ENCODE measurements around the gene MEIS2. TPM values are rescaled to one million over a fixed set of nuclear protein-coding genes. Genes with fewer than 3 reads are reported as not detected.

Gene MEIS2
- total RNA-seq, 2 experiments from 2014 or later: 0.14 TPM; not detected in 1

GRCh38 chr15:37059086-37059485 lies 41.3 kb downstream of the MEIS2 start:
- Mint-ChIP-seq H3K9me3 (no peaks in the 10 kb centered on the region), H3K4me1 (ENCODE audit: low read depth) (no peaks in the 10 kb centered on the region), H3K27ac (no peak overlapping the region), H3K36me3 (ENCODE audit: low read depth) (no peaks in the 10 kb centered on the region), H3K4me3 (no peak overlapping the region), H3K27me3 (no peaks in the 10 kb centered on the region)
- ATAC-seq (no peak), DNase-seq (no peak)
- intact Hi-C loops (cut with micrococcal nuclease): no loop called here
- TF ChIP-seq, protein P1, sequence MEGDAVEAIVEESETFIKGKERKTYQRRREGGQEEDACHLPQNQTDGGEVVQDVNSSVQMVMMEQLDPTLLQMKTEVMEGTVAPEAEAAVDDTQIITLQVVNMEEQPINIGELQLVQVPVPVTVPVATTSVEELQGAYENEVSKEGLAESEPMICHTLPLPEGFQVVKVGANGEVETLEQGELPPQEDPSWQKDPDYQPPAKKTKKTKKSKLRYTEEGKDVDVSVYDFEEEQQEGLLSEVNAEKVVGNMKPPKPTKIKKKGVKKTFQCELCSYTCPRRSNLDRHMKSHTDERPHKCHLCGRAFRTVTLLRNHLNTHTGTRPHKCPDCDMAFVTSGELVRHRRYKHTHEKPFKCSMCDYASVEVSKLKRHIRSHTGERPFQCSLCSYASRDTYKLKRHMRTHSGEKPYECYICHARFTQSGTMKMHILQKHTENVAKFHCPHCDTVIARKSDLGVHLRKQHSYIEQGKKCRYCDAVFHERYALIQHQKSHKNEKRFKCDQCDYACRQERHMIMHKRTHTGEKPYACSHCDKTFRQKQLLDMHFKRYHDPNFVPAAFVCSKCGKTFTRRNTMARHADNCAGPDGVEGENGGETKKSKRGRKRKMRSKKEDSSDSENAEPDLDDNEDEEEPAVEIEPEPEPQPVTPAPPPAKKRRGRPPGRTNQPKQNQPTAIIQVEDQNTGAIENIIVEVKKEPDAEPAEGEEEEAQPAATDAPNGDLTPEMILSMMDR (IDR thresholded peaks at IDR 0.05): no peak
- POLR2A ChIA-PET: no interaction called here
- CTCF ChIA-PET: no interaction called here

- H3K4me3 Mint-ChIP-seq: no peak overlapping the region
- no peak for ATAC-seq
- H3K36me3 Mint-ChIP-seq (ENCODE audit: low read depth): no peaks in the 10 kb centered on the region
- POLR2A ChIA-PET: no interaction called here
- intact Hi-C loops (cut with micrococcal nuclease): no loop called here
- TF ChIP-seq, protein P1 (IDR thresholded peaks at IDR 0.05): no peak
- no peaks in the 10 kb centered on the region for H3K27me3 Mint-ChIP-seq
- H3K9me3 Mint-ChIP-seq: no peaks in the 10 kb centered on the region
- CTCF ChIA-PET: no interaction called here
- no peak overlapping the region for H3K27ac Mint-ChIP-seq
- no peak for DNase-seq
- no peaks in the 10 kb centered on the region for H3K4me1 Mint-ChIP-seq (ENCODE audit: low read depth)
These were observed 41.9 kb downstream of the MEIS2 start for GRCh38 chr15:37058316-37058985.

GRCh38 chr15:37057831-37058230 lies 42.5 kb downstream of the MEIS2 start:
- no peak for ATAC-seq
- CTCF ChIA-PET: no interaction called here
- POLR2A ChIA-PET: no interaction called here
- H3K27me3 Mint-ChIP-seq: no peaks in the 10 kb centered on the region
- no peaks in the 10 kb centered on the region for H3K9me3 Mint-ChIP-seq
- TF ChIP-seq, protein P1 (IDR thresholded peaks at IDR 0.05): no peak
- H3K4me1 Mint-ChIP-seq (ENCODE audit: low read depth): no peaks in the 10 kb centered on the region
- H3K36me3 Mint-ChIP-seq (ENCODE audit: low read depth): no peaks in the 10 kb centered on the region
- no peak overlapping the region for H3K4me3 Mint-ChIP-seq
- intact Hi-C loops (cut with micrococcal nuclease): no loop called here
- no peak overlapping the region for H3K27ac Mint-ChIP-seq
- DNase-seq: no peak

DNA sequence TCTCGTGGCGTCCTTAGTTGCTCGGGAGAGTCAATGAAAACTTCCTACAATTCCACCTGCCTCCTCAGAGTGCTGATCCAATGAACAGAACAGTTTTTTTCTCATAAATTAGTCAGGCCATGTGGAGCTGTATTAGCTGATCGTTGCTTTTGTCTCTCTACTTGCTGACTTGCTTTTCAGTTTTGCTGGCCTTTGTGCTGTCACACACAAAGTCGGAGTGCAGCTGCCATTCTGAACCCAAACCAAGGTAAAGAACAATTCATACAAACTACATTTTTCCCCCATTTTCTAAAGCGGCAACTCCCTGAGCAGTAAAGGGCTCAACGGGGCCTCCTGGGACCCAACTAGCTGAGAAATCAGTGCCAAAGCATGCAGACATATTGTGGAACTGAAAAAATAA lies 43.1 kb downstream of the MEIS2 start:
- ATAC-seq: no peak
- Mint-ChIP-seq H3K27me3 (no peaks in the 10 kb centered on the region), H3K36me3 (ENCODE audit: low read depth) (no peaks in the 10 kb centered on the region), H3K4me1 (ENCODE audit: low read depth) (no peaks in the 10 kb centered on the region), H3K4me3 (no peak overlapping the region), H3K27ac (no peak overlapping the region), H3K9me3 (no peaks in the 10 kb centered on the region)
- ChIA-PET CTCF (no interaction called here), POLR2A (no interaction called here)
- DNase-seq: no peak
- intact Hi-C loops (cut with micrococcal nuclease): no loop called here
- TF ChIP-seq, protein P1 (IDR thresholded peaks at IDR 0.05): no peak

GRCh38 chr15:37056177-37057121 lies 43.9 kb downstream of the MEIS2 start:
- DNase-seq (no peak), ATAC-seq (no peak)
- Mint-ChIP-seq H3K36me3 (ENCODE audit: low read depth) (no peaks in the 10 kb centered on the region), H3K27ac (no peak overlapping the region), H3K27me3 (no peaks in the 10 kb centered on the region), H3K9me3 (no peaks in the 10 kb centered on the region), H3K4me1 (ENCODE audit: low read depth) (no peaks in the 10 kb centered on the region), H3K4me3 (no peak overlapping the region)
- TF ChIP-seq, protein P1 (IDR thresholded peaks at IDR 0.05): no peak
- POLR2A ChIA-PET: no interaction called here
- CTCF ChIA-PET: no interaction called here
- intact Hi-C loops (cut with micrococcal nuclease): no loop called here

All from activated CD8-positive, alpha-beta T cell treated with anti-CD3 and anti-CD28 coated beads for 36 hours (primary cell).